MM.1S (cell line): ENCODE results near the gene GNAI2.

Experiments used
- DNase-seq: peaks from one replicate; pipeline ENCODE4 v3.0.0-alpha.2; 2015
- H2AFZ ChIP-seq: fragments of 300-600 bp; sonication (generic); 2 replicates; pipeline ENCODE4 v1.6.0; 2016; ENCODE audit warnings: antibody characterized with exemption, low read length
- H3F3A ChIP-seq: fragments of 300-600 bp; sonication (generic); 2 replicates; pipeline ENCODE4 v1.6.1; 2016; ENCODE audit warnings: mild to moderate bottlenecking, antibody characterized with exemption, low read length, moderate library complexity, mixed read lengths; ENCODE audit not compliant: insufficient read depth
- H3K27ac ChIP-seq: fragments of 300-600 bp; sonication (generic); 2 replicates; pipeline ENCODE4 v1.5.1; 2016; ENCODE audit warnings: mild to moderate bottlenecking, low read length
- H3K27me3 ChIP-seq: fragments of 300-600 bp; sonication (generic); replicated peaks from 2 replicates; pipeline ENCODE4 v1.6.0; 2016; ENCODE audit warnings: low read length; ENCODE audit not compliant: insufficient read depth
- H3K36me3 ChIP-seq: fragments of 300-600 bp; sonication (generic); replicated peaks from 2 replicates; pipeline ENCODE4 v1.6.1; 2016; ENCODE audit warnings: mild to moderate bottlenecking, low read length, mixed read lengths; ENCODE audit not compliant: insufficient read depth
- H3K4me1 ChIP-seq: fragments of 300-600 bp; sonication (generic); 2 replicates; pipeline ENCODE4 v1.6.1; 2016; ENCODE audit warnings: low read length, mixed read lengths
- H3K4me2 ChIP-seq: fragments of 300-600 bp; sonication (generic); 2 replicates; pipeline ENCODE4 v1.6.0; 2016; ENCODE audit warnings: low read depth, low read length
- H3K4me3 ChIP-seq: fragments of 300-600 bp; sonication (generic); 2 replicates; pipeline ENCODE4 v1.5.1; 2016; ENCODE audit warnings: low read length, mixed read lengths
- H3K79me2 ChIP-seq: fragments of 300-600 bp; sonication (generic); 2 replicates; pipeline ENCODE4 v1.6.1; 2016; ENCODE audit warnings: mixed run types, low read length, mixed read lengths
- H3K9ac ChIP-seq: fragments of 300-600 bp; sonication (generic); 2 replicates; pipeline ENCODE4 v1.6.1; 2016; ENCODE audit warnings: low read length, mixed read lengths
- H3K9me2 ChIP-seq: fragments of 300-600 bp; sonication (generic); replicated peaks from 2 replicates; pipeline ENCODE4 v1.6.1; 2016; ENCODE audit warnings: mild to moderate bottlenecking, low read length, mixed read lengths; ENCODE audit not compliant: insufficient read depth
- H3K9me3 ChIP-seq: fragments of 300-600 bp; sonication (generic); replicated peaks from 2 replicates; pipeline ENCODE4 v1.6.1; 2016; ENCODE audit warnings: mild to moderate bottlenecking, low read length, mixed read lengths; ENCODE audit not compliant: insufficient read depth
- H4K20me1 ChIP-seq: fragments of 300-600 bp; sonication (generic); 2 replicates; pipeline ENCODE4 v1.6.1; 2016; ENCODE audit warnings: mild to moderate bottlenecking, low read length, moderate library complexity, mixed read lengths; ENCODE audit not compliant: insufficient read depth
- EZH2 ChIP-seq: fragments of 300-600 bp; sonication (generic); optimal IDR thresholded peaks from 2 replicates; pipeline ENCODE3; 2017; ENCODE audit warnings: low read depth, mild to moderate bottlenecking, antibody characterized with exemption, low read length, mixed read lengths
- EZH2phosphoT487 ChIP-seq: fragments of 300-600 bp; sonication (generic); IDR thresholded peaks from 2 replicates; pipeline ENCODE4 v1.6.1; 2018; ENCODE audit warnings: antibody characterized with exemption, low read length
- TF ChIP-seq, protein P1 (sequence below): fragments of 300-600 bp; sonication (generic); IDR thresholded peaks from 2 replicates; pipeline ENCODE4 v1.5.1; 2016; ENCODE audit warnings: antibody characterized with exemption, low read length, mixed read lengths

The GNAI2 gene

DNA sequence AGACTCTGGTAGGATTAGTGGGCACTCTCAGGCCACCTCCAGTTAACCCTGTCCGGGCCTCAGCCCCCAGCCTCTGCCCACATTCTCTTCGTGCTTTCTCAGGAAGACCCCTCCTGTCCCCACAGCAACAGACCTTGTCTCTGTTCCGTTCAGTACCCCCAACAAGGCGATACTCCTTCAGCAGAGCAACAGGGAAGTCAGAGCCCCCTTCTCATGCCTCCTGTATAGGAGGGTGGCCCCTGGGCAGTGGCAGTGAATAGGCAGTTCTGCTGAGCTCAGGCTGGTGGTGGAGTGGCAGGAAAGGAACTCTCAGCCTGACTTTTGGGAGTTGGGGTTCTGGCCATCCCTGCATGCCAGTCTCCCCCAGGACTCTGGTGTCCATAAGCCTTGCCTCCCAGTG, 33.5 kb downstream of the GNAI2 start:
- Histone ChIP-seq H4K20me1 (no peaks in the 10 kb centered on the region), H3K4me1 (peaks cover 11% of the 10 kb centered on the region; the same call in 1 of the 2 replicates), H3K79me2 (no peaks in the 10 kb centered on the region), H3K4me2 (no peak overlapping the region), H3K9me3 (no peaks in the 10 kb centered on the region), H3K36me3 (no peaks in the 10 kb centered on the region), H3K9me2 (no peaks in the 10 kb centered on the region), H3K4me3 (no peak overlapping the region), H3F3A (no peaks in the 10 kb centered on the region), H3K27ac (no peak overlapping the region), H3K9ac (no peak overlapping the region), H3K27me3 (peaks cover 85% of the 10 kb centered on the region), H2AFZ (no peak overlapping the region)
- no peak for DNase-seq
- TF ChIP-seq EZH2phosphoT487 (no peak), EZH2 (no peak)
- TF ChIP-seq, protein P1, sequence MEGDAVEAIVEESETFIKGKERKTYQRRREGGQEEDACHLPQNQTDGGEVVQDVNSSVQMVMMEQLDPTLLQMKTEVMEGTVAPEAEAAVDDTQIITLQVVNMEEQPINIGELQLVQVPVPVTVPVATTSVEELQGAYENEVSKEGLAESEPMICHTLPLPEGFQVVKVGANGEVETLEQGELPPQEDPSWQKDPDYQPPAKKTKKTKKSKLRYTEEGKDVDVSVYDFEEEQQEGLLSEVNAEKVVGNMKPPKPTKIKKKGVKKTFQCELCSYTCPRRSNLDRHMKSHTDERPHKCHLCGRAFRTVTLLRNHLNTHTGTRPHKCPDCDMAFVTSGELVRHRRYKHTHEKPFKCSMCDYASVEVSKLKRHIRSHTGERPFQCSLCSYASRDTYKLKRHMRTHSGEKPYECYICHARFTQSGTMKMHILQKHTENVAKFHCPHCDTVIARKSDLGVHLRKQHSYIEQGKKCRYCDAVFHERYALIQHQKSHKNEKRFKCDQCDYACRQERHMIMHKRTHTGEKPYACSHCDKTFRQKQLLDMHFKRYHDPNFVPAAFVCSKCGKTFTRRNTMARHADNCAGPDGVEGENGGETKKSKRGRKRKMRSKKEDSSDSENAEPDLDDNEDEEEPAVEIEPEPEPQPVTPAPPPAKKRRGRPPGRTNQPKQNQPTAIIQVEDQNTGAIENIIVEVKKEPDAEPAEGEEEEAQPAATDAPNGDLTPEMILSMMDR, result no peak

GRCh38 chr3:50269977-50270413, 34.0 kb downstream of the GNAI2 start:
- Histone ChIP-seq H3K4me1 (peaks cover 13% of the 10 kb centered on the region; the same call in 1 of the 2 replicates), H3K4me3 (no peak overlapping the region), H3K4me2 (no peak overlapping the region), H2AFZ (no peak overlapping the region), H3K27me3 (peaks cover 90% of the 10 kb centered on the region), H3K9me2 (no peaks in the 10 kb centered on the region), H3F3A (no peaks in the 10 kb centered on the region), H3K79me2 (no peaks in the 10 kb centered on the region), H3K9me3 (no peaks in the 10 kb centered on the region), H3K27ac (no peak overlapping the region), H3K9ac (no peak overlapping the region), H3K36me3 (no peaks in the 10 kb centered on the region), H4K20me1 (no peaks in the 10 kb centered on the region)
- no peak for DNase-seq
- TF ChIP-seq, protein P1, result no peak
- no peak for TF ChIP-seq EZH2phosphoT487

DNA sequence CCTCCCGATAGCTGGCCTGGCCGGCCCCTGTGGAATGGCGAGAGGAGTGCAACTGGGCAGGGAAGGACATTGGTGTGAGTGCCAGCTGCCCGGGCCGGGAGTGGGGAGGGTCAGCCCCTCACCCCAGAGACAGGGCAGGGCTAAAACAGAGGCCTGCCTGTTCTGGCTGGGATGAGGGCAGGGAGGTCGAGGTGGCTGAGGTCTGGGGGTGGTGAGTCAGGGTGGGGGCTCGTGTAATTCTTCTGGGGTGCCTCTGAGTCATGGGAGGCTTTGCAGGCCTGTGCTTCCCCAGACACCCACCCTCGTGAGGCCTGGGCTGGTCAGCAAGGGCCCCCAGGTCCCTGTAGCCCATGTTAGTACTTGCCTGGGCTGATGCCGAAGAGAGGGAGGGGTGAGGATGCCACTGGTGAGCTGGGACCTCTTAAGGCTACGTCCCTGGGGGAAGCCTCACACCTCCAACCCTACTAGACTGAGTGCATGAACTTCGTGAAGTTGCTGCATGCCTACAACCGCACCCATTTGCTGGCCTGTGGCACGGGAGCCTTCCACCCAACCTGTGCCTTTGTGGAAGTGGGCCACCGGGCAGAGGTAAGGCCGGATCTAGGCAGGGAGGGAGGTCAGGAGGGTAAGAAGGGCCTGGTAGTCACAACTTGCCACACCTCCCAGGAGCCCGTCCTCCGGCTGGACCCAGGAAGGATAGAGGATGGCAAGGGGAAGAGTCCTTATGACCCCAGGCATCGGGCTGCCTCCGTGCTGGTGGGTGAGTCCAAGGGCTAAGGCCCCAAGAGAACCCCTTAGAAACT, 34.6 kb downstream of the GNAI2 start:
- Histone ChIP-seq H4K20me1 (no peaks in the 10 kb centered on the region), H3K27me3 (peaks cover 91% of the 10 kb centered on the region), H3K4me1 (peaks cover 13% of the 10 kb centered on the region; the same call in 1 of the 2 replicates)

More for the DNA sequence above, 34.6 kb downstream of the GNAI2 start:
- Histone ChIP-seq H3K9me3 (no peaks in the 10 kb centered on the region), H3F3A (no peaks in the 10 kb centered on the region), H2AFZ (no peak overlapping the region), H3K4me3 (no peak overlapping the region), H3K27ac (no peak overlapping the region), H3K4me2 (no peak overlapping the region), H3K9ac (no peak overlapping the region), H3K9me2 (no peaks in the 10 kb centered on the region), H3K79me2 (no peaks in the 10 kb centered on the region), H3K36me3 (no peaks in the 10 kb centered on the region)
- no peak for DNase-seq
- TF ChIP-seq EZH2phosphoT487, result no peak
- TF ChIP-seq EZH2, result no peak
- TF ChIP-seq, protein P1, result no peak
